HEK293 (cell line): ENCODE data around the gene NUP58.

Experiments used
- BCL11A ChIP-seq: fragments of 450-650 bp; formaldehyde crosslinking; IDR thresholded peaks from 2 replicates; pipeline ENCODE4 v1.5.1; 2016; ENCODE audit warnings: low read depth, missing biosample characterization, missing genetic modification characterization
- CTCF ChIP-seq: fragments of 450-650 bp; formaldehyde crosslinking; IDR thresholded peaks from 2 replicates; pipeline ENCODE4 v1.5.1; 2016; ENCODE audit warnings: missing biosample characterization, missing genetic modification characterization
- MEIS1 ChIP-seq: sonication (generic); formaldehyde crosslinking; IDR thresholded peaks from 2 replicates; pipeline ENCODE4 v1.8.1; 2022; ENCODE audit warnings: missing genetic modification reagents, mild to moderate bottlenecking, borderline replicate concordance
- PATZ1 ChIP-seq: fragments of 450-650 bp; formaldehyde crosslinking; IDR thresholded peaks from 2 replicates; pipeline ENCODE4 v1.5.1; 2016; ENCODE audit warnings: missing biosample characterization, missing genetic modification characterization
- ZBTB17 ChIP-seq: fragments of 450-650 bp; formaldehyde crosslinking; IDR thresholded peaks from 2 replicates; pipeline ENCODE4 v1.5.1; 2016; ENCODE audit warnings: missing biosample characterization, missing genetic modification characterization
- ZNF404 ChIP-seq: fragments of 450-650 bp; formaldehyde crosslinking; IDR thresholded peaks from 2 replicates; pipeline ENCODE4 v1.5.1; 2017; ENCODE audit warnings: missing biosample characterization, missing genetic modification characterization
- ZNF416 ChIP-seq: fragments of 450-650 bp; formaldehyde crosslinking; IDR thresholded peaks from 2 replicates; pipeline ENCODE4 v1.5.1; 2016; ENCODE audit warnings: missing biosample characterization, missing genetic modification characterization
- ZNF580 ChIP-seq: fragments of 450-650 bp; formaldehyde crosslinking; IDR thresholded peaks from 2 replicates; pipeline ENCODE4 v1.5.1; 2016; ENCODE audit warnings: missing biosample characterization, missing genetic modification characterization
- ZSCAN16 ChIP-seq: fragments of 450-650 bp; formaldehyde crosslinking; IDR thresholded peaks from 2 replicates; pipeline ENCODE4 v1.5.1; 2016; ENCODE audit warnings: missing biosample characterization, missing genetic modification characterization
- ZSCAN30 ChIP-seq: fragments of 450-650 bp; IDR thresholded peaks from 2 replicates; pipeline ENCODE4 v1.5.1; 2018; ENCODE audit warnings: missing biosample characterization, mild to moderate bottlenecking, missing genetic modification characterization, moderate library complexity

- 0 out of 2 replicates have a peak, but pooled peaks have one; percentile 34 for TF ChIP-seq CTCF (tag by site-specific recombination)
- TF ChIP-seq ZSCAN16 (tag by site-specific recombination): no peak
- no peak for TF ChIP-seq ZBTB17 (tag by site-specific recombination)
- TF ChIP-seq ZNF404 (tag by site-specific recombination): no peak
- TF ChIP-seq BCL11A (tag by site-specific recombination): no peak
- TF ChIP-seq MEIS1 (CRISPR knock-in tag): no peak
- no peak for TF ChIP-seq PATZ1
- no peak for TF ChIP-seq ZNF416 (tag by site-specific recombination)
- TF ChIP-seq ZNF580 (tag by site-specific recombination): no peak
- TF ChIP-seq ZSCAN30 (tag by site-specific recombination): no peak
These were observed 74.4 kb downstream of the NUP58 start for GRCh38 chr13:25375727-25376358.
